DMS79 treated with DMSO at 0.1 percent for 48 hours (cell line): ENCODE results near the gene CCKAR.
A peak's percentile ranks its signal among the peaks of the same experiment; 100 is the strongest.

Experiments used
- DNase-seq: peaks from one replicate; lab custom pipeline; 2025; lab: John Stamatoyannopoulos, UW

CCKAR gene

GRCh38 chr4:26459054-26459755, 31.1 kb downstream of the CCKAR start:
- peak; percentile 1 for DNase-seq

- no peak for DNase-seq
These were observed 32.1 kb downstream of the CCKAR start for GRCh38 chr4:26458157-26458561.

GRCh38 chr4:26457412-26457811, 32.9 kb downstream of the CCKAR start:
- no peak for DNase-seq

DNA sequence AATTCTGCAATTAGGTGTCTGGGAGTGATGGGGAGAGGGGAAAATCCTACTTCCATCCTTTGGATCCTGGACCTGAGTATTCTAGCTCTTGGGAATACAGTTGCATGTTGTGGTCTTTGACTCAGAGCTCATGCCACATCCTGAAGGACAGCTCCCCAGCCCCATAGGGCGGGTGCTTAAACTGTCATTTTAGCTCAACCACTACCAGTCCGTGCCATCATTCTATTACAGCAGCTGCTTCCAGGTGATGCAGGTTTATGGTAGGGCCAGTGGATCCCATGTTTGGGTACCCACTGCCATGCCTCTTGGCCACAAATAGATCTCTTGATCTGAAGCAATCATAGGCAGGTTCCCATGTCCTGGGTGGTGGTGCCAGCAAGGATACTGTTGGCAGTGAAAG, 34.7 kb downstream of the CCKAR start:
- DNase-seq = no peak

- DNase-seq = no peak
These were observed 35.3 kb downstream of the CCKAR start for GRCh38 chr4:26454961-26455360.

GRCh38 chr4:26452565-26453531, 37.4 kb downstream of the CCKAR start:
- DNase-seq = peak; percentile 50

- no peak for DNase-seq
These were observed 38.7 kb downstream of the CCKAR start for GRCh38 chr4:26451597-26451996.

DNA sequence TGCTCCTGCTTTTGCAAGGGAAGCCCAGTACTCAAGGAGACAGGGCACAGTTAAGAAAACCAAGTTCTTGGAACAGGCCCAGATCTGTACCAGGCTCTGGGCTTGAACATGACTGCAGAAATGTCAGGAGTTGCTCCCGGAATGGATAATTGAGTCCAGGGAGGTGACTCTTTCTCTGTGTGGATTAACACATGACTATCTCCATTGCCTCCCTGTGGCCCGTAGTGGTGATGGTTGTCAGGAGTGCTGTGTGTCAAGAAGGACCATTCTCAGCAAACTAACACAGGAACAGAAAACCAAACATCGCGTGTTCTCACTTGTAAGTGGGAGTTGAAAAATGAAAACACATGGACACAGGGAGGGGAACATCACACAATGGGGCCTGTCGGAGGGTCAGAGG, 39.9 kb downstream of the CCKAR start:
- no peak for DNase-seq

DNA sequence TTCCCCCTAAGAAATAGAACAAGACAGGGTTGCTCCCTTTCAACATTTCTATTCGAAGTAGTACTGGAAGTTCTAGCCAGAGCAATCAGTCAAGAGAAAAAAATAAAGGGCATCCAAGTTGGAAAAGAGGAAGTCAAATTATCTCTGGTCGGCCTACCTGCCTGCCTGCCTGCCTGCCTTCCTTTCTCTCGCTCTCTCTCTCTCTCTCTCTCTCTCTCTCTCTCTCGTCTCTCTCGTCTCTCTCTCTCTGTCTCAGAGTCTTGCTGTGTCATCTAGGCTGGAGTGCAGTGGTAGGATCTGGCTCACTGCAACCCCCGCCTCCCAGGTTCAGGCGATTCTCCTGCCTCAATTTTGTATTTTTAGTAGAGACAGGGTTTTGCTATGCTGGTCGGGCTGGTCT, 42.9 kb downstream of the CCKAR start:
- no peak for DNase-seq

DNA sequence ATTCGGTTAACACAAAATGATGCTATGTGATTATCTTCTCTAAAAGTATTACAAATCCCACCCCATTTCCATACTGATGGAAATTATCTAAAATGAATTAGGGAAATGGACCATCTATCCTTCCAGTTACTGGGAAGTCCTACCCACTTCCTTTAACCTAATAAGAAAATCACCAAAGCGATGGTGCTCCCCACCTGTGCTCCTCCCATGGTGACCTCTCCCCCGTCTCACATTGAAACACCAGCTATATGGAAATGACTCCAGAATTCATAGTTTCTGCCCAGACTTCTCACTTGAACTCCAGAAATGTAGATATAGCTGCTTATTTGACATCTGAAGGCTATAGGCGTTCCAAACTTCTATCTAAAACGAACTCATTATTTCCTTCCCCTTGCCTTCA, 48.5 kb downstream of the CCKAR start:
- no peak for DNase-seq

GRCh38 chr4:26441102-26441501, 49.2 kb downstream of the CCKAR start:
- no peak for DNase-seq

DNA sequence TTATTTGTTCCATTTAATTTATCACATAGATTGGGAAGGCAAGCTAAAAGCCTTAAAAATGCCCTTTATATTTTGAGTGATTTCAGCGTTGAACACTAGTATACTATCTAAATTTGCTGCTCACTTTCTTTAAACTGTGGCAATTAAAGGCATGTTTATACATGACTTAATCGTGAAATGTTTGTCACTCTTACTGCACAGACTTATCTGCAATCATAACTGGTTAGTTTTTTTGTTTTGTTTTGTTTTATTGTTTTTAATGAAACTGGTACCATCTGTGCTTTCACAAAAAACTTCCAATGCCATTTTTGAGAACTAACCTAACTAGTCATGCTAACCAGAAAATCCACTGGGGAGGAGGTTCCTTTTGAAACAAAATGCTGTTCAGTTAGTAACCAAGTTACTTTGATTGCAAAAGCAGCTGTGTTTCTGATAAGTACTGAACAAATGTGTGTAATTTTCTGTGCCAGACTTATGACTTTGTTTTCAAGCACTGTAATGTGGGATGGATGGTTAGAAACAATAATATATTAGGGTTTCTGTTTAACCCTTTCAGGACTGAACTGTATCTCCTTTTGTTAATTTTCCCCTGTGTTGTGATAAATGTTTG, 56.1 kb downstream of the CCKAR start:
- no peak for DNase-seq

DNA sequence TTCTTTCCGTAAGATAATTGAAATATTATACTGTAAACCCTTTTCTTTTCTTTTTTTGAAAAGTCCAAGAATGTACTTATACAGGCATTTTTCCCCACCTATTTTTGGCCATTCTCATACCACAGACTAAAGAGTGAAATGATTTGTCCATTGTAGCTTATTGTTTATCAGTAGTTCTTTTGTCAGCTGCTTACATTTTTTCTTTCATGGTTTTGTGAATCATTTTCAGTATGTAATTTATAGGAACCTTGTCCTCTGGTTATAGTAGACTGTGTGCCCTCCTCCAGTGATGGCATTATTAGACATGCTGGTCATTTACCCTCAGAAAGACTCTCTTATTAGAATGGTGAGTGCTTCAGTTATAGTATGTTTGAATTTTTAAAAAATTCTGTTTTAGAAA, 56.7 kb downstream of the CCKAR start:
- no peak for DNase-seq

DNA sequence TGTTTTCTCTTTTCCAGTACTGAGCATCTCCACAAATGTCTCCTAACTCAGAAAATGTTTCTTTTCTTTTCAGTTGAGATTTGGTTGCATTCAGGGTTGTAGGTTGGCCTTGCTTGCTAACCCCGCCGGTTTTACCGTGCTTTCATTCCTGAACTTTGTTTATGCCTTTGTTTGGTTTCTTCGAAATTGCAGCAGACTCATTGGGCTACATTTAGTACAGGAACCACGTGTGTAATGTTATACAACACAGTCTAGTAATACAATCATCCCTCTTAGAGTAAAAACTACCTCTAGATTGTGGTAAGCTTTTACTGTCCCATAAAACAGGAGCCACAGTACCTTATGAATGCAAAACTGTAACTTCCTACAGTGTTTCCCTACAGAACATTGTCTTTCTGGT, 57.9 kb downstream of the CCKAR start:
- no peak for DNase-seq

GRCh38 chr4:26431461-26432180, 58.7 kb downstream of the CCKAR start:
- DNase-seq = peak; percentile 7
